PC-3 (cell line): ENCODE measurements around the gene SPEF1. TPM values are rescaled to one million over a fixed set of nuclear protein-coding genes. Genes with fewer than 3 reads are reported as not detected.
A peak's percentile ranks its signal among the peaks of the same experiment; 100 is the strongest.

ENCODE experiments used
- ATAC-seq: fragments of 200-7000 bp; cut with Tn5 transposase; 2 replicates; pipeline ENCODE4 v1.9.1; 2020; ENCODE audit warnings: mild to moderate bottlenecking, moderate library complexity
- BruUV-seq: library from RNA; stranded (reverse); fragments of 400-500 nt; replicated peaks from 2 replicates; lab custom pipeline; 2021; lab: Mats Ljungman, UMichigan
- CTCF ChIA-PET: fragments of 300-600 bp; sonication (Branson Sonifier 250); formaldehyde crosslinking; loops from one replicate; lab custom pipeline; 2022; ENCODE audit warnings: antibody characterized with exemption; lab: Charles Lee
- POLR2A ChIA-PET: fragments of 300-600 bp; sonication (Branson Sonifier 250); formaldehyde crosslinking; loops from one replicate; lab custom pipeline; 2022; ENCODE audit warnings: antibody characterized with exemption; ENCODE audit not compliant: unreplicated experiment; lab: Charles Lee
- DNase-seq: peaks from one replicate; pipeline ENCODE4 v3.0.0-alpha.2; 2015
- H2AFZ ChIP-seq: fragments of 300-600 bp; sonication (generic); 2 replicates; pipeline ENCODE4 v1.6.0; 2016; ENCODE audit warnings: antibody characterized with exemption, low read length
- H3F3A ChIP-seq: fragments of 300-600 bp; sonication (generic); one replicate; pipeline ENCODE4 v1.6.0; 2017; ENCODE audit warnings: antibody characterized with exemption, low read length, control low read depth, mild to moderate bottlenecking; ENCODE audit not compliant: unreplicated experiment
- H3K27ac ChIP-seq: fragments of 300-600 bp; sonication (generic); 2 replicates; pipeline ENCODE4 v1.5.1; 2016; ENCODE audit warnings: mild to moderate bottlenecking, low read length
- H3K27me3 ChIP-seq: fragments of 300-600 bp; sonication (generic); 2 replicates; pipeline ENCODE4 v1.6.1; 2016; ENCODE audit warnings: low read length, mixed read lengths
- H3K36me3 ChIP-seq: fragments of 300-600 bp; sonication (generic); 2 replicates; pipeline ENCODE4 v1.6.1; 2016; ENCODE audit warnings: low read depth, mixed run types, low read length, mixed read lengths
- H3K4me1 ChIP-seq: fragments of 300-600 bp; sonication (generic); 2 replicates; pipeline ENCODE4 v1.5.1; 2016; ENCODE audit warnings: low read length; ENCODE audit not compliant: insufficient read depth
- H3K4me2 ChIP-seq: fragments of 300-600 bp; sonication (generic); 2 replicates; pipeline ENCODE4 v1.6.0; 2016; ENCODE audit warnings: low read length
- H3K4me3 ChIP-seq: fragments of 300-600 bp; sonication (generic); 2 replicates; pipeline ENCODE4 v1.5.1; 2016; ENCODE audit warnings: mild to moderate bottlenecking, low read length, mixed read lengths
- H3K79me2 ChIP-seq: fragments of 300-600 bp; sonication (generic); 2 replicates; pipeline ENCODE4 v1.6.1; 2017; ENCODE audit warnings: low read length, mixed read lengths
- H3K9ac ChIP-seq: fragments of 300-600 bp; sonication (generic); 2 replicates; pipeline ENCODE4 v1.6.0; 2016; ENCODE audit warnings: mild to moderate bottlenecking, low read length
- H3K9me2 ChIP-seq: fragments of 300-600 bp; sonication (generic); replicated peaks from 2 replicates; pipeline ENCODE4 v1.6.1; 2016; ENCODE audit warnings: mixed run types, low read length, mixed read lengths
- H3K9me3 ChIP-seq: fragments of 300-600 bp; sonication (generic); 2 replicates; pipeline ENCODE4 v1.6.1; 2016; ENCODE audit warnings: low read length, mixed read lengths
- H4K20me1 ChIP-seq: fragments of 300-600 bp; sonication (generic); 2 replicates; pipeline ENCODE4 v1.6.1; 2016; ENCODE audit warnings: low read length, mixed read lengths
- EZH2 ChIP-seq: fragments of 300-600 bp; sonication (generic); IDR thresholded peaks from one replicate; pipeline ENCODE4 v1.6.1; 2017; ENCODE audit warnings: antibody characterized with exemption, mild to moderate bottlenecking, low read length; ENCODE audit not compliant: unreplicated experiment
- EZH2phosphoT487 ChIP-seq: fragments of 300-600 bp; sonication (generic); IDR thresholded peaks from 2 replicates; pipeline ENCODE4 v1.6.1; 2018; ENCODE audit warnings: mild to moderate bottlenecking, antibody characterized with exemption, low read length, borderline replicate concordance
- intact Hi-C: fragments of 100-400 bp; cut with micrococcal nuclease; formaldehyde crosslinking; loops from 2 replicates; pipeline ENCODE4 v1.9.0; 2023
- total RNA-seq: library from RNA; depleted of rRNA; stranded (reverse); fragments of >200 nt; gene quantifications from 2 replicates; pipeline ENCODE4 v1.2.3, GENCODE V29; 2014
- TF ChIP-seq, protein P1 (sequence below): fragments of 300-600 bp; sonication (generic); conservative IDR thresholded peaks from 2 replicates; pipeline ENCODE4 v1.5.1; 2017; ENCODE audit warnings: antibody characterized with exemption, low read depth, mild to moderate bottlenecking, low read length

The SPEF1 gene
- total RNA-seq, 1 experiment from 2014 or later: 2.0 TPM

DNA sequence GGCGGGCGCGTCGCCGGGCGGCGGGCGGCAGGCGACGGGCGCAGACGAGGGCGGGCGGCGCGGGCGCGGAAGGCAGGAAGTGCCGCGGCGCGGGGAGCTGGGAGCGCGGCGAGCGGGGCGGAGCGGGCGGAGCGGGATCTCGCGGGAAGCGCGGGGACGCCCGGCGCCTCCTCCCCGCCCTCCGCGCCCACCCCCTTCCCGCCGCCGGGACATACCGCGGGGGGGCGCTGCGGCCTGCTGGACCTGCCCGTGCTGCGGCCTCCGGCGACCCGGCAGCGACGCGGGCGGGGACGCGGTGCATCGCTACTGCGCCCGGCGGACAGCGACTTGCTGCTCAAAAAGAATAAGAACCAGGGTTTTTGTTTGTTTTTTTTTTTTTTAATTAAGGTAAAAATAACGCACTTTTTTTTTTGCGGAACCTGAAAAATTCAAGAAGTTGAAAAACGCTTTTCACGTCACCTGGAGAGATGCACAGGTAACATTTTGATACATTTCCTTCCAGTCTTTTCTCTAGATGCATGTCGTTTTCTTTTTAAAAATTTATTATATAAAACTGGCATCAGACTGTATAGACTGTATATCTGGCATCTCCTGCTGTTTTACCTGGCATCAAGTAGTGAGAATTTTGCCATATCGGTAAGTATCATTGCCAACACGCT, 5.5 kb upstream of the SPEF1 start, which contains the start of gene CENPB:
CENPB (minus strand) TSS at position 76 of the 659 bp plus-strand sequence. CDS start 257 bp downstream, outside the sequence.
- ATAC-seq (peak; percentile 76), DNase-seq (peak; percentile 94)
- H3K36me3 ChIP-seq: 0 out of 2 replicates have a peak, but pooled peaks cover 3% of the 10 kb centered on the region
- H3K4me2 ChIP-seq: peak within 1 kb of the TSS; percentile 98
- peak within 1 kb of the TSS; percentile 55 for H3K27ac ChIP-seq
- H3K9me2 ChIP-seq: no peaks in the 10 kb centered on the region
- no peaks in the 10 kb centered on the region for H3K9me3 ChIP-seq
- peaks cover 40% of the 10 kb centered on the region for H3K79me2 ChIP-seq
- H3K4me1 ChIP-seq: peaks cover 36% of the 10 kb centered on the region
- peak within 1 kb of the TSS; percentile 77 for H3K4me3 ChIP-seq
- peaks cover 28% of the 10 kb centered on the region for H4K20me1 ChIP-seq
- CTCF ChIA-PET: interaction anchor here (0.6 to 3.0 kb wide), 6 partner anchors 9 to 104 kb away, joined by 3 to 16 read pairs (median 3); partner anchors contain the start of genes ADISSP, AP5S1 and CDC25B
- intact Hi-C loops: loop anchor here (1.0 kb wide), 3 partner anchors 10 to 69 kb away; partner anchors contain the start of genes AP5S1 and CDC25B
- peaks cover 10% of the 10 kb centered on the region for H3F3A ChIP-seq
- H2AFZ ChIP-seq: peak within 1 kb of the TSS; percentile 90
- POLR2A ChIA-PET: interaction anchor here (0.6 to 1.0 kb wide), 6 partner anchors 16 to 58 kb away, joined by 3 to 5 read pairs (median 4); partner anchors contain the start of genes ADISSP and AP5S1
- TF ChIP-seq, protein P1, sequence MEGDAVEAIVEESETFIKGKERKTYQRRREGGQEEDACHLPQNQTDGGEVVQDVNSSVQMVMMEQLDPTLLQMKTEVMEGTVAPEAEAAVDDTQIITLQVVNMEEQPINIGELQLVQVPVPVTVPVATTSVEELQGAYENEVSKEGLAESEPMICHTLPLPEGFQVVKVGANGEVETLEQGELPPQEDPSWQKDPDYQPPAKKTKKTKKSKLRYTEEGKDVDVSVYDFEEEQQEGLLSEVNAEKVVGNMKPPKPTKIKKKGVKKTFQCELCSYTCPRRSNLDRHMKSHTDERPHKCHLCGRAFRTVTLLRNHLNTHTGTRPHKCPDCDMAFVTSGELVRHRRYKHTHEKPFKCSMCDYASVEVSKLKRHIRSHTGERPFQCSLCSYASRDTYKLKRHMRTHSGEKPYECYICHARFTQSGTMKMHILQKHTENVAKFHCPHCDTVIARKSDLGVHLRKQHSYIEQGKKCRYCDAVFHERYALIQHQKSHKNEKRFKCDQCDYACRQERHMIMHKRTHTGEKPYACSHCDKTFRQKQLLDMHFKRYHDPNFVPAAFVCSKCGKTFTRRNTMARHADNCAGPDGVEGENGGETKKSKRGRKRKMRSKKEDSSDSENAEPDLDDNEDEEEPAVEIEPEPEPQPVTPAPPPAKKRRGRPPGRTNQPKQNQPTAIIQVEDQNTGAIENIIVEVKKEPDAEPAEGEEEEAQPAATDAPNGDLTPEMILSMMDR: peak; percentile 73
- no peak for TF ChIP-seq EZH2
- H3K9ac ChIP-seq: peak within 1 kb of the TSS; percentile 87
- no peaks in the 10 kb centered on the region for H3K27me3 ChIP-seq
- no TSS peak for BruUV-seq

DNA sequence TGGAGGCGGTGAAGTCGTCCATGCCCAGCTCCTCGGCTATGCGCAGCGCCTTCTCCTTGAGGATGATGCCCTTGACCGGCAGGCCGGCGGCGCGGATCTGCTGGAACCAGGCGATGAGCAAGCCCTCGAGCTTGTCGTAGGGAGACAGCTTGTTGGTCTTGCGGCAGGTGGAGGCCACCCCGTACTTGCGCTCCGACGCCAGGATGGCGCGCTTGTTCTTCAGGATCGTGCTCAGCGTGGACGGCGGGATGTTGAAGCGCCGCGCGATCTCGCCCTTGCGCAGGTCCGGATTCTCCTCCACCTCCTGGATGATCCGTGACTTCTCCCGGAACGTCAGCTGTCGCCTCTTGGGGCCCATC, 4.9 kb upstream of the SPEF1 start:
- Histone ChIP-seq H3K9ac (peak overlapping the region; percentile 87), H3K4me3 (peak overlapping the region; percentile 73), H3K79me2 (peaks cover 40% of the 10 kb centered on the region), H3K36me3 (0 out of 2 replicates have a peak, but pooled peaks cover 3% of the 10 kb centered on the region), H3K4me2 (peak overlapping the region; percentile 98), H3K9me2 (no peaks in the 10 kb centered on the region), H3K9me3 (no peaks in the 10 kb centered on the region), H3K27me3 (no peaks in the 10 kb centered on the region), H4K20me1 (peaks cover 28% of the 10 kb centered on the region), H3K27ac (peak overlapping the region; percentile 55), H3F3A (peaks cover 12% of the 10 kb centered on the region), H2AFZ (peak overlapping the region; percentile 8; the same call in 1 of the 2 replicates), H3K4me1 (peaks cover 36% of the 10 kb centered on the region)
- intact Hi-C loops: no loop called here
- no TSS peak for BruUV-seq
- CTCF ChIA-PET: interaction anchor here (0.6 to 3.0 kb wide), 5 partner anchors 10 to 104 kb away, joined by 3 to 16 read pairs (median 3); partner anchors contain the start of genes AP5S1 and CDC25B
- DNase-seq (peak; percentile 55), ATAC-seq (peak; percentile 23)
- TF ChIP-seq EZH2phosphoT487 (no peak), EZH2 (no peak)
- TF ChIP-seq, protein P1: no peak
- POLR2A ChIA-PET: interaction anchor here (1.0 kb wide), 1 partner anchor 34 kb away, joined by 4 read pairs; the partner anchor contains the start of gene AP5S1
